NCI-H446 treated with DMSO at 0.1 percent for 48 hours (cell line): Measurements from ENCODE around the gene ABCC1.
"Not testable (repeated sequence)": the region's sequence is repeated elsewhere in the genome, so short reads cannot be mapped to it uniquely, and the experiment has no call there.

ENCODE experiments used
- DNase-seq: peaks from one replicate; lab custom pipeline; 2025; lab: John Stamatoyannopoulos, UW

Gene ABCC1

DNA sequence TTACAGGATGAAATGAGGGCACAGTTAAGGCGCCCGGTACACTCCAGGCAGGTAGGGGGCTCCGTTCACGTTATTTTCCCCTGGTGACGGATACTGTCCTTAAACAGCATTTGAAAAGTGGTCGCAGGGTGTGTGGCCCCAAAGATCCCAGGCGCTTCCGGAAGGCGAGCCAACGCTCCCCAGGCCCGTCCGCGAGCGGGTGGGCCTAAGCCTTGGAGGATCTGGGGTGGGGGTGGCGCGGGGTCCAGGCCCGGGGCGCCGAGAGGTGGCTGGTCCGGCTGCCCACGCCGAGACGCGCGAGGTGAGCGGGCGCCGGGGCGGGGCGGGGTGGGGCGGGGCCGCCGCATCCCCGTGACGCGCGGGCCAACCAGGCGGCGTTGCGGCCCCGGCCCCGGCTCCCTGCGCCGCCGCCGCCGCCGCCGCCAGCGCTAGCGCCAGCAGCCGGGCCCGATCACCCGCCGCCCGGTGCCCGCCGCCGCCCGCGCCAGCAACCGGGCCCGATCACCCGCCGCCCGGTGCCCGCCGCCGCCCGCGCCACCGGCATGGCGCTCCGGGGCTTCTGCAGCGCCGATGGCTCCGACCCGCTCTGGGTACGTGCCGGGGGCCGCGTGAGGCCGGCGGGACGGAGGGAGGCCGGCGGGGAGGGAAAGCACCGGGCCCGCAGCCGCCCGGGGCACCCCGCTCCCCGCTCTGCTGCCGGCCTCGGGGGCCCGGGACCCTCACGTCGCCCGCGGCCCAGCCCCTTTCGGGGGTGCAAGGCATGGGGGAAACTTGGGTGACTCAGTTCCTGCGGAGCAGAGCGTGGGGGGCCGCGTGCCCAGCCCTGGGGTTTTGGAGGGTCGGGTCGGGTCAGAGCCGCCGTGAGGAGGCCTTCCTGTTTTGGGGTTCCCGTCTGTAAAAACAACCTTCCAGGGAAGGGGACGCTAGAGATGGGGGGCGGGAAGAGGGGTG lies at the start of gene ABCC1:
Gene ABCC1, plus strand, starts transcription at position 407 of the 951 bp plus-strand sequence. Its CDS starts 136 bp downstream, at position 543.
- no peak for DNase-seq

DNA sequence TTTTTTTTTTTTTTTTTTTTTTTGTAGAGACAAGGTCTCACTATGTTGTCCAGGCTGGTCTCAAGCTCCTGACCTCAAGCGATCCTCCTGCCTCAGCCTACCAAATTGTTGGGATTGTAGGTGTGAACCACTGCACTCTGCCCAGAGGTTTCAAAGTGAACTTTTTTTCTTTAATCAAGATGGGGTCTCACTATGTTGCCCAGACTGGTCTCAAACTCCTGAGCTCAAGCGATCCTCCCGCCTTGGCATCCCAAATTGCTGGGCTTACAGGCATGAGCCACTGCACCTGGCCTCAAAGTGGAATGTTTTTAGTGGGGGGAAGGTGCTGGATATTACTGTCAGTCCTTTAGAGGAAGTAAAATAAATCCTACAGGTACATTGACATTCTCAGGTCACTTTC lies 49.1 kb upstream of the ABCC1 start:
- DNase-seq: no peak

DNA sequence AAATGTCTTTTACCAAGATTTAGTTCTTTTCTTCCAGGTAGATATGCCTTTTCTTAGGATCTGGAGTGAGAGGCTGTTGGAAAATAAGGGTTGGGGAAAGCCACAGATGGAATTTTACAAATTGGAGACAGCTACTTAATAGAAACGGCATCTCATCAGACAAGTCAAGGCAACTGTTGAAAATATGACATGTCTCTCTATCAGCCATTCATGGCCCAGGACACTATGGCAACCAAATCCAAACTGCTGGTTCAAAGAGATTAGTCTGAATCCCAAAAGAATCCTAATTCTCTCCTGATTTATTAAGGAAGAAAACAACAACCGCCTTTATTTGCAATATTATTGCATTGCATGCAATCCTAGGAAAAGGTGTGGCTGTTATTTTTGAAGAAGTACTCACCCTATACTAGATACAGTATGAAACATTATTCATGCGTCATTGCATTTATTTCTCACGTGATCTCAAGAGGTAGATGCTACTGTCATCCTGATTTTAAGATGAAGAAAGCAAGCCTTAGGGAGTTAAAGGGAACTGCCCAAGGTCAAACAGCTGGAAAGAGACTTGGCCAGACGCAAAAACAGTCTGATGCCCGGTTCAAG lies 48.4 kb upstream of the ABCC1 start:
- no peak for DNase-seq

DNA sequence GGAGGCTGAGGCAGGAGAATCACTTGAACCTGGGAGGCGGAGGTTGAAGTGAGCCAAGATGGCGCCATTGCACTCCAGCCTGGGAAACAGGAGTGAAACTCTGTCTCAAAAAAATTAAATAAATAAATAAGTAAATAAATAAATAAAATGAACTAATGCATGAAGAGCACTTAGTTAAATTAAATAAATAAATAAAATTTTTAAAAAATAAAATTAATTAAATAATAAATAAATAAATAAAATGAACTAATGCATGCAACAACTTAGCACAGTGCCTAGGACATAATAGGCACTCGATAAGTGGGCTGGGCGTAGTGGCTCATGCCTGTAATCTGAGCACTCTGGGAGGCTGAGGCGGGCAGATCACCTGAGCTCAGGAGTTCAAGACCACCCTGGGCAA lies 45.5 kb upstream of the ABCC1 start:
- DNase-seq: no peak

DNA sequence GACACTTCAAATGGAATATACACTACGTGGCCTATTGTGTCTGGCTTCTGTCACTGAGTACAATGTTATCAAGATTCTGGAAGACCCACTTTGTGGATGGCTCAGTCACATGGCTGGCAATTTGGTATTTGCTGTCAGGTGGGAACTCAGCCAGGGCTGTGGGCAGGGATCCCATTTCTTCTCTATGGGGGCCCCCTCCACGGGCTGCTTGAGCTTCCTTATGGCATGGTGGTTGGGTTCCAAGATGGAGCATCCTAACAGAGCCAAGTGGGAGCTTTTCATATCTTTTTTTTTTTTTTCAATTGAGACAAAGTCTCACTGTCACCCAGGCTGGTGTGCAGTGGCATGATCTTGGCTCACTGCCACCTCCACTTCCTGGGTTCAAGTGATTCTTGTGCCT lies 43.0 kb upstream of the ABCC1 start:
- DNase-seq: no peak

DNA sequence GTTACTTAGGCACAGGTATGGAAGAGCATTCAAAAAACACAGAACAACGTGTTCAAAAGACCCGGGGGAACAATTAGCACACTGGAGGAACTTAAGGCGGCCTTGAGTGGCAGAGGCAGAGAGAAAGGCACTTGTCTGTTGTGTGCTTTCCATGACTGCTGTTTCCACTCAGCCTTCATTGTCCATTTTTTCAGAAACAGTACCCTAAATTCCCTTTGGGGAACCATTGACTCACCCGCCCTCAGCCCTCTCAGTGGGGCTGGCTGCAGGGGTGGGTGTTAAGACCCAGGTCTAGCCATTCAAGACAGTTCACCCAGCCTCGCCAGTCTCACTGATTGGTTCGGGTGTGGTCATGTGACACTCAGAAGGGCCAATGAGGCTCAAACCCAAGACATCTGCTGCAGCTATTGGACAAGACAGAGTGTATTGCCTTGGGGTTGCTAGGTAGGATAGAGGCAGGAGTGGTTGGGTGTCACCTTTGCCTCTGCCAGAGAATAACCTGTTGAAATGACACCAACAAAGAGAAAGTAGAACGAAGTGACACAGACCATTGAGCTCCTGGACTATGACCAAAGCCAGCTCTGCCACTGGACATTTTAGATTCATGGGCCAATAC lies 41.4 kb upstream of the ABCC1 start:
- DNase-seq: peak; percentile 34

DNA sequence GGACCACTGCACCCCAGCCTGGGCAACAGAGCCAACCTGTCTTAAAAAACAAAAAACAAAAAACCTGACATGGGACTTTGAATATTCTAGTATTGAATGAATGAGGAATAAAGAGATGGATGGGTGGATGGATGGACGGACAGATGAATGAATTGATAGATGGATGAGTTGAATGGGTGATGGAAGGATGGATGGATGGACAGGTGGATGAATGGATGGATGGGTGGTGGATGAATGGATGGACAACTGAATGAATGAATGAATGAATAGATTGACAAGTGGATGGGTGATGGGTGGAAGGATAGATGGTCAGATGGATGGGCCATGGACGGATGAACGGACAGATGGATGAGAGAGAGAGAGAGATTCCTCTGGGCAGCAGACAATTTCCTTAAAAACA lies 38.2 kb upstream of the ABCC1 start:
- no peak for DNase-seq

DNA sequence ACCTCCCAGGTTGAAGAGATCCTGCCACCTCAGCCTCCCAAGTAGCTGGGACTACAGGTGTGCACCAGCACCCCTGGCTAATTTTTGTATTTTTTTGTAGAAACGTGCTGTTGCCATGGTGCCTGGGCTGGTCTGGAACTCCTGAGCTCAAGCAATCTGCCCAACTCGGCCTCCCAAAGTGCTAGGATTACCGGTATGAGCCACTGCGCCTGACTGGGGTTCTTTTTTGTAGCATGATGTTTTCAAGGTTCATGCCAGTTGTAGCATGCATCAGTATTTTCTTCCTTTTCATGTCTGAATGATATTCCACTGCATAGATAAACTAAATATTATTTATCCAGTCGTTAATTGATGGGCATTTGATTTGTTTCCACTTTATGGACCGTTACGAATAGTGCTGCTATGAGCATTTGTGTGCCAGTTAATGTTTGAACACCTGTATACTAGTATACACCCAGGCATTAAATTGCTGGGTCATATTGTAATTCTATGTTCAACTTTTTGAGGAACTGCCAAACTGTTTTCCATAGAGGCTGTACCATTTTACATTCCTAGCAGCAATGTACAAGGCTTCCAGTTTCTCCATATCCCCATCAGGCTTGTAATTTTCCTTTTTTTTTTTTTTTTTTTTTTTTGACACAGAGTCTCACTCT lies 36.2 kb upstream of the ABCC1 start:
- no peak for DNase-seq

DNA sequence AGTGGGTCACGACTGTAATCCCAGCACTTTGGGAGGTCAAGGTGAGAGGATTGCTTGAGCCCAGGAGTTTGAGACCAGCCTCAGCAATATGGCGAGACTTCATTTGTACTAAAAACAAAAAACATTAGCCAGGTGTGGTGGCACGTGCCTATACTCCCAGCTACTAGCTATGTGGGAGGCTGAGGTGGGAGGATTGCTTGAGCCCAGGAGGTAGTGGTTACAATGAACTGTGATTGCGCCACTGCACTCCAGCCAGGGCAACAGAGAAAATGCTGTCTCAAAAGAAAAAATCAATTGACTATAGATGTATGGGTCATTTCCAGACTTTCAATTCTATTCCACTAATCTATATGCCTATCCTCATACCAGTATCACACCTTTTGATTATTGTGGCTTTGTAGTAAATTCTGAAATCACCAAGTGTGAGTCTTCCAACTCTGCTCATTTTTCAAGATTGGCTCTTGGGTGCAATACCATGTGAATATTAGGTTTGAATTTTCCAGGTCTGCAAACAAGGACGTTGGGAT lies 33.8 kb upstream of the ABCC1 start:
- DNase-seq: no peak

DNA sequence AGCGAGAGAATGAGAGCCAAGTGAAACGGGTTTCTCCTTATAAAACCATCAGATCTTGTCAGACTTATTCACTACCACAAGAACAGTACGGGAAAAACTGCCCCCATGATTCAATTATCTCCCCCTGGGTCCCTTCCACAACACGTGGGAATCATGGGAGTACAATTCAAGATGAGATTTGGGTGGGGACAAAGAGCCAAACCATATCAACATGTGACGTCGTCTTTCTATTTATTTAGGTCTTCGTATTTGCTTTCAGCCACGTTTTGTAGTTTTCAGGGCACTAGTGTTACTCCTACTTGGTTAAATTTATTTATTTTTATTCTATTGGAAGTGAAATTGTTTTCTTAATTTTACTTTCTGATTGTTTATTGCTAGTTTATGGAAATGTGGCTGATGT lies 33.1 kb upstream of the ABCC1 start:
- DNase-seq: no peak

DNA sequence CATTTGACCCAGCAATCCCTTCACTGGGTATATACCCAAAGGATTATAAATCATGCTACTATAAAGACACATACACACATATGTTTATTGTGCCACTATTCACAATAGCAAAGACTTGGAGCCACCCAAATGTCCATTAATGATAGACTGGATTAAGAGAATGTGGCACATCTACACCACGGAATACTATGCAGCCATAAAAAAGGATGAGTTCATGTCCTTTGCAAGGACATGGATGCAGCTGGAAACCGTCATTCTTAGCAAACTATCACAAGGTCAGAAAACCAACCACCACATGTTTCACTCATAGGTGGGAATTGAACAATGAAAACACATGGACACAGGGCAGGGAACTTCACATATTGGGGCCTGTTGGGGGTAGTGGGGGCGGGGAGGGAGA lies 31.1 kb upstream of the ABCC1 start:
- DNase-seq: not testable (repeated sequence)

DNA sequence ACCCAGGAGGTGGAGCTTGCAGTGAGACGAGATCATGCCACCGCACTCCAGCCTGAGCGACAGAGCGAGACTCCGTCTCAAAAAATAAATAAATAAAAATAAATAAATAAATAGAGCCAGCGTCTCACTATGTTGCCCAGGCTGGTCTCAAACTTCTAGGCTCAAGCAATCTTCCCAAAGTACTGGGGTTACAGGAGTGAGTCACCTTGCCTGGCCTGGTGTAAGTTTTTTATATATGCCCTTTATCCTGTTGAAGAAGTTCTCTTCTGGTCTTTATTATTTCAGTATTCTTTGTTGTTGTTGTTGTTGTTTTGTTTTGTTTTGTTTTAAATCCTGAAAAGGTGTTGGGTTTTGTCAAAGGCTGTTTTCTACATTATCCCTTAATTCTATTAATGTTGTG lies 30.1 kb upstream of the ABCC1 start:
- no peak for DNase-seq

DNA sequence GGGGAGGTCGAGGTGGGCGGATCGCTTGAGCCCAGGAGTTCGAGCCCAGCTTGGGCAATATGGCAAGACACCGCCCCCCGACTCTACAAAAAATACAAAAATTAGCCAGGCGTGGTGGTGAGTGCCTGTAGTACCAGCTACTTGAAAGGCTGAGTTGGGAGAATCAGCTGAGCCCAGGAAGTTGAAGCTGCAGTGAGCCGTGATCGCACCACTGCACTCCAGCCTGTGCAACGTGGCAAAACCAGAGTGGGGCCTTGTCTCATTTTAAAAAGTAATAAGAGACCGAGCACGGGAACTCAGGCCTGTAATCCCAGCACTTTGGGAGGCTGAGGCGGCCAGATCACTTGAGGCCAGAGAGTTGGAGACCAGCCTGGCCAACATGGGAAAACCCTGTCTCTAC lies 24.4 kb upstream of the ABCC1 start:
- DNase-seq: no peak

DNA sequence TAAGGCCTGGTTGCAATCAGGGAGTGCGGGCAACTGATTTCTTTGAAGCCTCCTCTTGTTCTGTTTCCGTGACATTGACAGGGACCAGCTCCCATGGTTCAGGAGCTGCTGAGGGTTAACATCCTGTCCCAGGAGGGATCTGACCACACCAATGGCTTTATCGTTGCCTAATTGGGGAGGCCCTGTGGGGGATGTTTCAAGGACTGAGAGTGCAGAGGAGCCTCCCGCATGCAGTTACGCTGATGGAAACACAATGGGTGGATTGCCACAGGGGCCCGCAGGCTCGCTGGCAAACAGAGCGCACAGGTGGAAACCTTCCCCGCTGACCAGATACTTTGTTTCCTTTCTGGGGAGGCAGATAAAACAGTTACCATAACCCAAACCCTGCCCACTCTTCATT lies 23.8 kb upstream of the ABCC1 start:
- no peak for DNase-seq

DNA sequence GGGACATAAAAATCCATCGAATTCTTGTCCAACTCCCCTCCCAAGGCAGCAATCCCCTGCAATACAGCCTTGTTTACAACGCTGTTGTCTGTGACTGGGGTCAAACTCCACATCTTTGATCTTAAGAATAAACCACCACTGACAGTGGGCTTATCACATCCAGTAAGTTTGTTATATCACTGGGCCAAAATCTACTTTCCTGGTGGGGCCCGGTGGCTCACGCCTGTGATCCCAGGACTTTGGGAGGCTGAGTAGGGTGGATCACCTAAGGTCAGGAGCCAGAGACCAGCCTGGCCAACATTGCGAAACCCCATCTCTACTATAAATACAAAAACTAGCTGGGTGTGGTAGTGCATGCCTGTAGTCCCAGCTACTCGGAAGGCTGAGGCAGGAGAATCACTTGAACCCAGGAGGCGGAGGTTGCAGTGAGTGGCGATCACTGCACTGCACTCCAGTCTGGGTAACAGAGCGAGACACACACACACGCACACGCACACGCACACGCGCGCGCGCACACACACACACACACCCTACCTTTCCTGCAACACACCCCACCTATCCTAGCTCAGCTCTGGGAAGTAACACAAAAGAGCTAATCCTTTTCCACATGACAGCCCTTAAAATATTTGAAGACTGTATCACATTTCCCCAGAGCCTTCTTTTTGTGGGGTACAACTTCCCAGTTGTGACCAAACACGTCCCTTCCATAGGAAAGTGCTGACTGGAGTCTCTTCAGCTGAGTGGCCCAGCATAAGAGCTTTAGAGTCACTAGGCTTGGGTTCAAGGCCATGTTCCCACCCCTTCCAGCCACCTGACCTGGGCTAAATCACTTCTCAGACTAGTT lies 20.9 kb upstream of the ABCC1 start:
- DNase-seq: no peak

DNA sequence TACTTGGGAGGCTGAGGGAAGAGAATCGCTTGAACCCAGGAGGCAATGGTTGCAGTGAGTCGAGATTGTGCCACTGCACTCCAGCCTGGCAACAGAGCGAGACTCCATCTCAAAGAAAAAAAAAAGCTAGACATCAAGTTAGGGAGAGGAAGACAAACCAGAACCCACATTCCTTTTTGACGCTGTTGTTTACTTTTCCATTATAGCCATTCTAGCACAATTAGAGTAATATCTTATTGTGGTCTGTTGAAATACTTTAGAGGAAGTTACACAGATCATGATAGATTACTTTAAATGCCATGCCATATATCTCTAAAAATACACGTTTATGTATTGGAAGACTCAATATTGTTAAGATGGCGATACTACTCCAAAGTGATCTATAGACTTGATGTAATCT lies 16.5 kb upstream of the ABCC1 start:
- DNase-seq: no peak

DNA sequence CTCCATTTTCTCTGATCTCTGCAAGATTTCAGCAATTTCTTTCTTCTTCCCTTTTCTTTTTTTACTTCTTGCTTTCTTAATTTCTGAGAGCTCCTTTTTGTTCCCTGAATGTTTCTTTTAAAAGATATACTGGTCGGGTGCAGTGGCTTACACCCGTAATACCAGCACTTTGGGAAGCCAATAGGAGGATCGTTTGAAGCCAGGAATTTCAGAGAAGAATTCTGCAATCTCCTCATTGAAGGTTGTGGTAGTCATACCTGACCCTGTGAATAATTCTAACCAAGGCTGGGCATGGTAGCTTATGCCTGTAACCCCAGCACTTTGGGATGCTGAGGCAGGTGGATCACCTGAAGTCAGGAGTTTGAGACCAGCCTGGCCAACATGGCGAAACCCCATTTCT lies 15.6 kb upstream of the ABCC1 start:
- no peak for DNase-seq

DNA sequence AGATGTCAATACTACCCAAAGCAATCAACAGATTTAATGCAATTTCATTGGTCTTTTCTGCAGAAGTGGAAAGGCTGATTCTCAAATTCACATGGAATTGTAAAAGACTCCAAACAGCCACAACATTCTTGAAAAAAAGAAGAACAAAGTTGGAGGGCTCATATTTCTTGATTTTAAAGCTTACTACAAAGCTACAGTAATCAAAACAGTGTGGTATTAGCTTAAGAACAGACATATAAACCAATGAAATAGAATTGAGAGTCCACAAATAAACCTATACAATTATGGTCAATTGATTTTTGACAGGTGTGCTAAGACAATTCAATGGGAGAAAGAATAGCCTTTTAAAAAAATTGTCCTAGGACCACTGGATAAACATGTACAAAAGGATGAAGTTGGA lies 14.4 kb upstream of the ABCC1 start:
- DNase-seq: no peak

DNA sequence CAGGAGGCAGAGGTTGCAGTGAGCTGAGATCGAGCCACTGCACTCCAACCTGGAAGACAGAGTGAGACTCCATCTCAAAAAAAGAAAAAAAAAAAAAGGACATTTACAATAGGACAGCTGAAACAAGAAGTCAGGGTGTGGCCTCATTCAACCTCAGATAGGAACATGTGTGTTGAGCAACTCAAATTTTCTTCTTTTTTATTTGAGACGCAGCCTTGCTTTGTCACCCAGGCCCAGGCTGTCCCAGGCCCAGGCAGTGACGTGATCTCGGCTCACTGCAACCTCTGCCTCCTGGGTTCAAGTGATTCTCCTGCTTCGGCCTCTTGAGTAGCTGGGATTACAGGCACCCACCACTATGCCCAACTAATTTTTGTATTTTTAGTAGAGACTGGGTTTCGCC lies 12.6 kb upstream of the ABCC1 start:
- not testable (repeated sequence) for DNase-seq

DNA sequence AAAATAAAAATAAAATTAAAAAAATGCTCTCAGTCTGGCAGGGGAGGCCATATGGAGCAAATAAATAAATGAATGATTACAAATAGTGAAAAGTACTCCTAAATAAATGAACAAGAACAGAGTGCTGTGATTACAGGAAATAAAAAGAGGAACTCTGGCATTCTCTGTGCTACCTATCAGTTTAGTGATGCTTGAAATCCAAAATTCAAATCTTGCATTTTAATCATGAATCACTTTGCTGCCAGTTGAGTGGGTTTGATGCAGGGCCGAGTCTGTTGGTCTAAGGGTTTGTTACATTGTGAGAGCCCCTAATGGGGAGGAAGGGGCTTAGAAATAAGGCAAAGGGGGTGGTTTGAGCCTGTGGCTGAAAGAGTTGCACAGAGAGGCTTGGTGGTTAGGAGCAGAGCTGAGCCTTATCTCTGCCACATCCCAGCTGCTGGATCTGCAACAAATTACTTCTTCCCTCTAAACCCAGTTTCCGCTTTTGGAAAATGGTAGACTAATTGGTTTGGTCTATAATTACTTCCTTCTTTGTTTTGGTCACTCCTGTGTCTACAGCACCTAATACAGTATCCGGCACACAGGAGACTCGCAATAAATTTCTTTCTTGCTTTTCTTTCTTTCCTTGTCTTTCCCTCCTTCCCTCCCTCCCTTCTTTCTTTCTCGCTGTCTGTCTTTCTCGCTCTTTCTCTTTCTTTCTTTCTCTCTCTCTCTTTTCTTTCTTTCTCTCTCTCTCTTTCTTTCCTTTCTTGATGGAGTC lies 6.3 kb upstream of the ABCC1 start:
- DNase-seq: no peak
